Fibroblast of lung (primary cell): ENCODE results near the gene MAP4K2. TPM values are rescaled to one million over a fixed set of nuclear protein-coding genes. Genes with fewer than 3 reads are reported as not detected.

Source experiments
- DNase-seq, 2 donors: peaks; one replicate each; pipeline versions ENCODE4 v3.0.0 to v3.0.0-alpha.2; 2010; ENCODE audit warnings: low read depth in 2 of 2
- H2AFZ ChIP-seq: 2 replicates; pipeline ENCODE4 v1.5.1; 2012; ENCODE audit warnings: low read length, control low read depth, inconsistent platforms
- H3K27ac ChIP-seq: 2 replicates; pipeline ENCODE4 v1.5.1; 2011; ENCODE audit warnings: low read length, control low read depth; ENCODE audit not compliant: insufficient read depth
- H3K27me3 ChIP-seq: 2 replicates; pipeline ENCODE4 v1.5.1; 2011; ENCODE audit warnings: mild to moderate bottlenecking, low read length; ENCODE audit not compliant: control insufficient read depth, insufficient read depth
- H3K36me3 ChIP-seq: 2 replicates; pipeline ENCODE4 v1.5.1; 2011; ENCODE audit warnings: low read length; ENCODE audit not compliant: control insufficient read depth, insufficient read depth
- H3K4me1 ChIP-seq: 2 replicates; pipeline ENCODE4 v1.5.1; 2011; ENCODE audit warnings: low read length; ENCODE audit not compliant: control insufficient read depth, insufficient read depth; ENCODE audit errors: extremely low read depth
- H3K4me2 ChIP-seq: 2 replicates; pipeline ENCODE4 v1.5.1; 2011; ENCODE audit warnings: low read length, control low read depth; ENCODE audit not compliant: insufficient read depth; ENCODE audit errors: extremely low read depth
- H3K4me3 ChIP-seq, 4 experiments: fragments of 200-600 bp in 1 of 4; sonication (generic) in 1 of 4; replicated peaks in 1 of 4; 2 replicates each; pipeline ENCODE4 v1.5.1; 2011 to 2016; ENCODE audit warnings: low read length in 4 of 4, low read depth in 3 of 4, mild to moderate bottlenecking in 3 of 4, control low read depth in 2 of 4, inconsistent platforms in 1 of 4, mixed read lengths in 1 of 4; ENCODE audit not compliant: insufficient read depth in 1 of 4; ENCODE audit errors: control extremely low read depth in 1 of 4
- H3K79me2 ChIP-seq: 2 replicates; pipeline ENCODE4 v1.5.1; 2012; ENCODE audit warnings: mild to moderate bottlenecking, low read length, inconsistent platforms; ENCODE audit not compliant: control insufficient read depth, insufficient read depth
- H3K9ac ChIP-seq: 2 replicates; pipeline ENCODE4 v1.5.1; 2011; ENCODE audit warnings: mild to moderate bottlenecking, low read length, control low read depth; ENCODE audit not compliant: insufficient read depth
- H3K9me3 ChIP-seq: 2 replicates; pipeline ENCODE4 v1.5.1; 2012; ENCODE audit warnings: low read depth, low read length; ENCODE audit not compliant: control insufficient read depth, insufficient read depth
- H4K20me1 ChIP-seq: 2 replicates; pipeline ENCODE4 v1.5.1; 2011; ENCODE audit warnings: low read length; ENCODE audit not compliant: control insufficient read depth, insufficient read depth; ENCODE audit errors: extremely low read depth
- CTCF ChIP-seq, 2 donors: IDR thresholded peaks in 1 of 2; conservative IDR thresholded peaks in 1 of 2; 1 replicate in 1 of 2; 2 replicates in 1 of 2; pipeline ENCODE4 v1.5.1; 2011 to 2012; ENCODE audit warnings: low read length in 2 of 2, control low read depth in 1 of 2, inconsistent platforms in 1 of 2, low read depth in 1 of 2, mild to moderate bottlenecking in 1 of 2
- EZH2 ChIP-seq: IDR thresholded peaks from 2 replicates; pipeline ENCODE4 v1.5.1; 2012; ENCODE audit warnings: low read length, control low read depth, mild to moderate bottlenecking; ENCODE audit errors: missing control alignments
- polyA plus RNA-seq, 2 donors: library from polyadenylated mRNA; depleted of rRNA in 1 of 2; stranded (reverse) in 1 of 2; unstranded in 1 of 2; fragments of >200 nt; gene quantifications; 2 replicates each; pipeline ENCODE4 v1.2.1, GENCODE V29; 2011 to 2012; ENCODE audit warnings: missing spikeins in 1 of 2
- total RNA-seq: library from RNA; depleted of rRNA; stranded (reverse); fragments of >200 nt; gene quantifications from 2 replicates; pipeline ENCODE4 v1.2.1, GENCODE V29; 2014

The MAP4K2 gene
- total and polyA plus RNA-seq, 2 donors (not counting 1 experiment from before 2014, with no cell fraction given), result 6.4 to 9.2 TPM

- no peak overlapping the region for H3K4me3 ChIP-seq
- peaks cover 4% of the 10 kb centered on the region for H4K20me1 ChIP-seq
- DNase-seq, result no peak
- H3K4me2 ChIP-seq, result no peak overlapping the region
- peaks cover 61% of the 10 kb centered on the region for H3K79me2 ChIP-seq
- H2AFZ ChIP-seq, result no peak overlapping the region
- no peak overlapping the region for H3K9ac ChIP-seq
- H3K9me3 ChIP-seq, result no peaks in the 10 kb centered on the region
- no peaks in the 10 kb centered on the region for H3K27me3 ChIP-seq
- TF ChIP-seq EZH2 (no peak), CTCF (conservative IDR thresholded peaks at IDR 0.05 in 1 of 2, IDR thresholded peaks at IDR 0.05 in 1 of 2; ENCODE audit: low read depth in 1 of 2, low read length in 2 of 2) (no peak)
- peaks cover 6% of the 10 kb centered on the region for H3K4me1 ChIP-seq
- H3K36me3 ChIP-seq, result peaks cover 50% of the 10 kb centered on the region
- no peak overlapping the region for H3K27ac ChIP-seq
These were observed 31.2 kb downstream of the MAP4K2 start for GRCh38 chr11:64771861-64772260.

- Histone ChIP-seq H3K27ac (no peak overlapping the region), H2AFZ (no peak overlapping the region), H3K4me3 (no peak overlapping the region), H3K79me2 (peaks cover 47% of the 10 kb centered on the region), H3K27me3 (no peaks in the 10 kb centered on the region), H3K4me1 (peaks cover 2% of the 10 kb centered on the region), H3K9me3 (no peaks in the 10 kb centered on the region), H3K9ac (no peak overlapping the region), H3K36me3 (peaks cover 56% of the 10 kb centered on the region), H3K4me2 (no peak overlapping the region), H4K20me1 (peaks cover 2% of the 10 kb centered on the region)
- DNase-seq, result no peak
- TF ChIP-seq CTCF (conservative IDR thresholded peaks at IDR 0.05 in 1 of 2, IDR thresholded peaks at IDR 0.05 in 1 of 2; ENCODE audit: low read depth in 1 of 2, low read length in 2 of 2), result no peak
- no peak for TF ChIP-seq EZH2
These were observed 32.9 kb downstream of the MAP4K2 start for GRCh38 chr11:64770120-64770519.

DNA sequence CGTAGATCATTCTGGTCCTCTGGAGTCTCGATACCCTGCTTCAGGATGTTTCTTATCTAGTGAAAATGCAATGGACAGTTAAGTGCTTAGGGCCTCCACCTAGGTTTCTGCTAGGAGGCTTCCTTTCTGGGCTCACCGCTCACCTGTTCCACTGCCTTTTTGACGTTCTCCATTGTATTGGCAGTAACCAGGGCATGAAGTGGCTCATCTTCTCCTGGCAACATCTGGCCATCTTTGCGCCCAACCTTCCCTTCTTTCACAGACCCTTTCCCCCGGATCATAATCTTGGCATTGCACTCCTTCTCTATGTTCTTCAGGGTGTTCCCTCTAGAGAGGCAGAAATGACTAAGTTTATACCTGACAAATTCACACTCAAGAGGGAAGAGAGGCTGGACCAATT, 33.7 kb downstream of the MAP4K2 start:
- peaks cover 2% of the 10 kb centered on the region for H4K20me1 ChIP-seq
- TF ChIP-seq CTCF (conservative IDR thresholded peaks at IDR 0.05 in 1 of 2, IDR thresholded peaks at IDR 0.05 in 1 of 2; ENCODE audit: low read depth in 1 of 2, low read length in 2 of 2) (no peak), EZH2 (no peak)
- no peak overlapping the region for H3K27ac ChIP-seq
- H3K79me2 ChIP-seq, result peaks cover 39% of the 10 kb centered on the region
- H3K9me3 ChIP-seq, result no peaks in the 10 kb centered on the region
- no peak for DNase-seq
- H3K9ac ChIP-seq, result no peak overlapping the region
- no peak overlapping the region for H2AFZ ChIP-seq
- H3K27me3 ChIP-seq, result no peaks in the 10 kb centered on the region
- H3K36me3 ChIP-seq, result peaks cover 53% of the 10 kb centered on the region
- no peak overlapping the region for H3K4me3 ChIP-seq
- H3K4me2 ChIP-seq, result no peak overlapping the region
- peaks cover 2% of the 10 kb centered on the region for H3K4me1 ChIP-seq
